HG03039 (cell line): ENCODE measurements around the gene FBXL7.
"Not testable (repeated sequence)": the region's sequence is repeated elsewhere in the genome, so short reads cannot be mapped to it uniquely, and the experiment has no call there.

Experiments used
- ATAC-seq: cut with Tn5 transposase; IDR thresholded peaks from one replicate; pipeline ENCODE4 v1.9.1; 2021; ENCODE audit warnings: mild to moderate bottlenecking, moderate library complexity; ENCODE audit not compliant: unreplicated experiment

Gene FBXL7

GRCh38 chr5:15852217-15852616 is 352.2 kb downstream of the FBXL7 start:
- no peak for ATAC-seq

- no peak for ATAC-seq
Observed at GRCh38 chr5:15852949-15853348, 353.0 kb downstream of the FBXL7 start.

- ATAC-seq = no peak
Observed at GRCh38 chr5:15858326-15858725, 358.3 kb downstream of the FBXL7 start.

- ATAC-seq = no peak
Observed at GRCh38 chr5:15864536-15865215, 364.7 kb downstream of the FBXL7 start.

- ATAC-seq = not testable (repeated sequence)
Observed at GRCh38 chr5:15872259-15872658, 372.3 kb downstream of the FBXL7 start.

GRCh38 chr5:15877914-15878313 is 377.9 kb downstream of the FBXL7 start:
- no peak for ATAC-seq

GRCh38 chr5:15880201-15880600 is 380.2 kb downstream of the FBXL7 start:
- ATAC-seq = no peak

GRCh38 chr5:15885156-15885555 is 385.2 kb downstream of the FBXL7 start:
- no peak for ATAC-seq

- no peak for ATAC-seq
Observed at GRCh38 chr5:15886156-15886555, 386.2 kb downstream of the FBXL7 start.

- ATAC-seq = no peak
Observed at GRCh38 chr5:15887093-15887492, 387.1 kb downstream of the FBXL7 start.

- ATAC-seq = no peak
Observed at GRCh38 chr5:15889001-15889400, 389.0 kb downstream of the FBXL7 start.

GRCh38 chr5:15893866-15894265 is 393.9 kb downstream of the FBXL7 start:
- ATAC-seq = no peak

- no peak for ATAC-seq
Observed at GRCh38 chr5:15897656-15898055, 397.7 kb downstream of the FBXL7 start.

GRCh38 chr5:15898641-15899040 is 398.7 kb downstream of the FBXL7 start:
- ATAC-seq = no peak

GRCh38 chr5:15899481-15899880 is 399.5 kb downstream of the FBXL7 start:
- ATAC-seq = no peak

GRCh38 chr5:15901151-15901550 is 401.2 kb downstream of the FBXL7 start:
- no peak for ATAC-seq

GRCh38 chr5:15902066-15902465 is 402.1 kb downstream of the FBXL7 start:
- ATAC-seq = no peak

GRCh38 chr5:15904899-15905830 is 405.2 kb downstream of the FBXL7 start:
- no peak for ATAC-seq

- no peak for ATAC-seq
Observed at GRCh38 chr5:15914638-15915037, 414.7 kb downstream of the FBXL7 start.

GRCh38 chr5:15926586-15926985 is 426.6 kb downstream of the FBXL7 start:
- no peak for ATAC-seq

GRCh38 chr5:15927710-15928380 is 427.9 kb downstream of the FBXL7 start:
- ATAC-seq = no peak
